ENCODE measurements around the gene MLLT3. TPM values are rescaled to one million over a fixed set of nuclear protein-coding genes. Genes with fewer than 3 reads are reported as not detected.
A peak's percentile ranks its signal among the peaks of the same experiment; 100 is the strongest.

MLLT3 gene
- total and polyA plus RNA-seq, 2 of the 13 experiments (the other 11 are each of a cell fraction or from before 2014, with no cell fraction given) = 12.3 to 12.6 TPM

GRCh38 chr9:20382460-20383071, 239.7 kb downstream of the MLLT3 start (continued):
- TF ChIP-seq ZNF503 (CRISPR knock-in tag; IDR thresholded peaks at IDR 0.05) (peak; percentile 66; the same call in 1 of the 2 replicates), ZBTB43 (CRISPR knock-in tag; conservative IDR thresholded peaks at IDR 0.05) (peak; percentile 38; the same call in 1 of the 2 replicates), HOXA5 (CRISPR knock-in tag; IDR thresholded peaks at IDR 0.05) (no peak), ZNF660 (CRISPR knock-in tag; IDR thresholded peaks at IDR 0.05; ENCODE audit: borderline replicate concordance, low read depth) (no peak), SOX13 (IDR thresholded peaks at IDR 0.05) (no peak), SOX13 (CRISPR knock-in tag; conservative IDR thresholded peaks at IDR 0.05 in 1 of 2, IDR thresholded peaks at IDR 0.05 in 1 of 2) (peak in 1 of 2 experiments; percentile 72; a peak in 2 of 4 replicates), MAFF (IDR thresholded peaks at IDR 0.05; ENCODE audit: low read depth, low read length) (no peak), BRD4 (CRISPR knock-in tag; IDR thresholded peaks at IDR 0.05) (no peak)
- TF ChIP-seq, protein P1, sequence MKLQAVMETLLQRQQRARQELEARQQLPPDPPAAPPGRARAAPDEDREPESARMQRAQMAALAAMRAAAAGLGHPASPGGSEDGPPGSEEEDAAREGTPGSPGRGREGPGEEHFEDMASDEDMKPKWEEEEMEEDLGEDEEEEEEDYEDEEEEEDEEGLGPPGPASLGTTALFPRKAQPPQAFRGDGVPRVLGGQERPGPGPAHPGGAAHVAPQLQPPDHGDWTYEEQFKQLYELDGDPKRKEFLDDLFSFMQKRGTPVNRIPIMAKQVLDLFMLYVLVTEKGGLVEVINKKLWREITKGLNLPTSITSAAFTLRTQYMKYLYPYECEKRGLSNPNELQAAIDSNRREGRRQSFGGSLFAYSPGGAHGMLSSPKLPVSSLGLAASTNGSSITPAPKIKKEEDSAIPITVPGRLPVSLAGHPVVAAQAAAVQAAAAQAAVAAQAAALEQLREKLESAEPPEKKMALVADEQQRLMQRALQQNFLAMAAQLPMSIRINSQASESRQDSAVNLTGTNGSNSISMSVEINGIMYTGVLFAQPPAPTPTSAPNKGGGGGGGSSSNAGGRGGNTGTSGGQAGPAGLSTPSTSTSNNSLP (IDR thresholded peaks at IDR 0.05; ENCODE audit: low read depth, low read length) = no peak
- TF ChIP-seq, protein P2, sequence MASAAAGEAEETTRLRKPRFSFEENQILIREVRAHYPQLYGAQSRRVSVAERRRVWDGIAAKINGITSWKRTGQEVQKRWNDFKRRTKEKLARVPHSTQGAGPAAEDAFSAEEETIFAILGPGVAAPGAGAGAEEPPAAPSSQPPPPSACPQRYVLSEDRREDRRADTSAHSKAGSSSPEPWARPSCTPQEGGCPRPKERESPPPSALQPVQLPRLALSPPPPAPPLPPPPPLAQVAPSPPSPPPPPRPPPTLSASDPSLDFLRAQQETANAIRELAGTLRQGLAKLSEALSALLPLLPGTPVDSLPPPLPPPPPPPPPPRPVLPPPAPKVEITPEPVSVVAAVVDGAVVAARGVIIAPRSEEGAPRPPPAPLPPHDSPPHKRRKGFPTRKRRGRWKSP (CRISPR knock-in tag; IDR thresholded peaks at IDR 0.05) = no peak
- TF ChIP-seq, protein P3, sequence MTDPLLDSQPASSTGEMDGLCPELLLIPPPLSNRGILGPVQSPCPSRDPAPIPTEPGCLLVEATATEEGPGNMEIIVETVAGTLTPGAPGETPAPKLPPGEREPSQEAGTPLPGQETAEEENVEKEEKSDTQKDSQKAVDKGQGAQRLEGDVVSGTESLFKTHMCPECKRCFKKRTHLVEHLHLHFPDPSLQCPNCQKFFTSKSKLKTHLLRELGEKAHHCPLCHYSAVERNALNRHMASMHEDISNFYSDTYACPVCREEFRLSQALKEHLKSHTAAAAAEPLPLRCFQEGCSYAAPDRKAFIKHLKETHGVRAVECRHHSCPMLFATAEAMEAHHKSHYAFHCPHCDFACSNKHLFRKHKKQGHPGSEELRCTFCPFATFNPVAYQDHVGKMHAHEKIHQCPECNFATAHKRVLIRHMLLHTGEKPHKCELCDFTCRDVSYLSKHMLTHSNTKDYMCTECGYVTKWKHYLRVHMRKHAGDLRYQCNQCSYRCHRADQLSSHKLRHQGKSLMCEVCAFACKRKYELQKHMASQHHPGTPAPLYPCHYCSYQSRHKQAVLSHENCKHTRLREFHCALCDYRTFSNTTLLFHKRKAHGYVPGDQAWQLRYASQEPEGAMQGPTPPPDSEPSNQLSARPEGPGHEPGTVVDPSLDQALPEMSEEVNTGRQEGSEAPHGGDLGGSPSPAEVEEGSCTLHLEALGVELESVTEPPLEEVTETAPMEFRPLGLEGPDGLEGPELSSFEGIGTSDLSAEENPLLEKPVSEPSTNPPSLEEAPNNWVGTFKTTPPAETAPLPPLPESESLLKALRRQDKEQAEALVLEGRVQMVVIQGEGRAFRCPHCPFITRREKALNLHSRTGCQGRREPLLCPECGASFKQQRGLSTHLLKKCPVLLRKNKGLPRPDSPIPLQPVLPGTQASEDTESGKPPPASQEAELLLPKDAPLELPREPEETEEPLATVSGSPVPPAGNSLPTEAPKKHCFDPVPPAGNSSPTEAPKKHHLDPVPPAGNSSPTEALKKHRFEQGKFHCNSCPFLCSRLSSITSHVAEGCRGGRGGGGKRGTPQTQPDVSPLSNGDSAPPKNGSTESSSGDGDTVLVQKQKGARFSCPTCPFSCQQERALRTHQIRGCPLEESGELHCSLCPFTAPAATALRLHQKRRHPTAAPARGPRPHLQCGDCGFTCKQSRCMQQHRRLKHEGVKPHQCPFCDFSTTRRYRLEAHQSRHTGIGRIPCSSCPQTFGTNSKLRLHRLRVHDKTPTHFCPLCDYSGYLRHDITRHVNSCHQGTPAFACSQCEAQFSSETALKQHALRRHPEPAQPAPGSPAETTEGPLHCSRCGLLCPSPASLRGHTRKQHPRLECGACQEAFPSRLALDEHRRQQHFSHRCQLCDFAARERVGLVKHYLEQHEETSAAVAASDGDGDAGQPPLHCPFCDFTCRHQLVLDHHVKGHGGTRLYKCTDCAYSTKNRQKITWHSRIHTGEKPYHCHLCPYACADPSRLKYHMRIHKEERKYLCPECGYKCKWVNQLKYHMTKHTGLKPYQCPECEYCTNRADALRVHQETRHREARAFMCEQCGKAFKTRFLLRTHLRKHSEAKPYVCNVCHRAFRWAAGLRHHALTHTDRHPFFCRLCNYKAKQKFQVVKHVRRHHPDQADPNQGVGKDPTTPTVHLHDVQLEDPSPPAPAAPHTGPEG (CRISPR knock-in tag; IDR thresholded peaks at IDR 0.05) = no peak

Measured in HepG2 (cell line).